ENCODE measurements around the gene NFE2. TPM values are rescaled to one million over a fixed set of nuclear protein-coding genes. Genes with fewer than 3 reads are reported as not detected.

The NFE2 gene
- total RNA-seq, 4 donors from 2014 or later: not detected

DNA sequence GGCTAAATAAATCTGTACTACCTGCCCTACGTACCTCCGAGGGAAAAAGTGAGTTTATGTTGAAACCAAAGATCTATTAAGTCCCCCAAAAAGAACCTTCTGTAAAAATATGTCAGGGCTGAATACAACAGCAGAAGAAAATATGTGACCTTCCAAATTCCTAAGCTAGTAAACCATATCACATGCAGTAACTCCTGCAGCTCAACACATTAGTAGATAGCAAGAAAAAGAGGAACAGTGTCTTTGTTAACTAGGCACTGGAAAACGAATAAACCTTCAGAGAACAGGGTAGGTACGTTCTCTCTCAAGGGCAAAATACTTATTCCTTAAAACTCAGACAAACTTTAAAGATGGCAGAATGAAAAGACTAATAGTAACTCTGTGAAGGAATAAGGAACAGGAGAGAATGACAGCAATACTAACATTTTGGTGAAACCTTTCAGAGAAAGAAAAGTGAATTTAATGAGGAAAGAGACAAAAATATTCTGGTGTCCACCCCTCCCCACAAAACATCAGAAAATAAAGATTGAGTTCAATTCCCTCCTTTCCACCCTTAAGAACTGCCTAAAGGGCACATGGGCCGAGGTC lies 38.9 kb downstream of the NFE2 start:
- H3K27me3 ChIP-seq: no peaks in the 10 kb centered on the region
- DNase-seq (ENCODE audit: low spot score in 2 of 2): no peak
- peaks cover 0 to 7% (median 0%) of the 10 kb centered on the region in 3 donors for H3K36me3 ChIP-seq
- WGBS, 2 donors: 28 to 34% methylated on average over 5 of the region's 5 CpGs
- H3K4me3 ChIP-seq: no peak overlapping the region
- H3K4me1 ChIP-seq: peaks cover 0 to 70% (median 36%) of the 10 kb centered on the region in 4 donors
- TF ChIP-seq EP300 (IDR thresholded peaks at IDR 0.05) (no peak), POLR2A (IDR thresholded peaks at IDR 0.05) (no peak)
- TF ChIP-seq, protein P1, sequence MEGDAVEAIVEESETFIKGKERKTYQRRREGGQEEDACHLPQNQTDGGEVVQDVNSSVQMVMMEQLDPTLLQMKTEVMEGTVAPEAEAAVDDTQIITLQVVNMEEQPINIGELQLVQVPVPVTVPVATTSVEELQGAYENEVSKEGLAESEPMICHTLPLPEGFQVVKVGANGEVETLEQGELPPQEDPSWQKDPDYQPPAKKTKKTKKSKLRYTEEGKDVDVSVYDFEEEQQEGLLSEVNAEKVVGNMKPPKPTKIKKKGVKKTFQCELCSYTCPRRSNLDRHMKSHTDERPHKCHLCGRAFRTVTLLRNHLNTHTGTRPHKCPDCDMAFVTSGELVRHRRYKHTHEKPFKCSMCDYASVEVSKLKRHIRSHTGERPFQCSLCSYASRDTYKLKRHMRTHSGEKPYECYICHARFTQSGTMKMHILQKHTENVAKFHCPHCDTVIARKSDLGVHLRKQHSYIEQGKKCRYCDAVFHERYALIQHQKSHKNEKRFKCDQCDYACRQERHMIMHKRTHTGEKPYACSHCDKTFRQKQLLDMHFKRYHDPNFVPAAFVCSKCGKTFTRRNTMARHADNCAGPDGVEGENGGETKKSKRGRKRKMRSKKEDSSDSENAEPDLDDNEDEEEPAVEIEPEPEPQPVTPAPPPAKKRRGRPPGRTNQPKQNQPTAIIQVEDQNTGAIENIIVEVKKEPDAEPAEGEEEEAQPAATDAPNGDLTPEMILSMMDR (IDR thresholded peaks at IDR 0.05): no peak
- H3K9me3 ChIP-seq: no peaks in the 10 kb centered on the region
- H3K27ac ChIP-seq: peak overlapping the region in 2 of 4 donors; percentile 44 to 71

DNA sequence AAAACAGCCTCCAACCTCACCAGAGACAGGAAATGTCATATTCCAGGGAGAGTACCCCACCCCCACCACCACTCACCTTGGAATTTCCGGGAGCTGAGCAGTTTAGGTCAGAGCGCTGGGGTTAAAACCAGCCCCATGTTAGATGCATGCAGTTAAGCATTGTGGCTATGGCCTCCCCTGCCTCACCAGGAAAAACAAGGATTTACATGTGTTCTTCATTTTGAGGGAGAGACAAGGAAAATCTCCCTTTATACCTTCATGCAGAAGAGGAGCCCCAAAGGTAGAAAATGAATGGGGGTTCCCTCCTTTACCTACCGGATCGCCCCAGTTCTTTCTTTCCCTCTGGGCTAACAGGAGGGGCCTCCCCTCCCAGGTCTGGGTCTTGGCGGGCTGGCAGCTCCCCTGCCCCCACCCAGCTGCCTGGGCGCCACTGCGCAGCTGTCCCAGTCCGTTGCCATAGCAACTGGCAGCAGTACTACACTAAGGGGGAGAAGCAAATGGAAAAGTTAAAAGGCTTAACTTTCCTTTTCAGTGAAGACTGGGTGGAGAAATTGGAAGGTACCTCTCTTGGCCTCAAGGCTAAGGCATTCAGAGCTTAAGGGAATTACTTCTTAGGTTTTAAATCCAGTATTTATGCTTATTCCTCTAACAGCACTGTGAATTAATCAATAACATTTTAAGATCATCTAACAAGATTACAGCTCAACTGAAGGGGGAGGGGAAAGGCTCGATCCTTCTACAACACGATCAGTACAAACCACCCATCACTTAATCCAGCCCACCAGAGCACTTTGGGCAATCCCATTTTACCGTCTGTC lies 41.4 kb downstream of the NFE2 start:
- Histone ChIP-seq H3K27ac (peak overlapping the region; percentile 57 to 88 (median 72)), H3K36me3 (peaks cover 0 to 25% (median 0%) of the 10 kb centered on the region in 3 donors), H3K4me1 (peaks cover 0 to 70% (median 36%) of the 10 kb centered on the region in 4 donors), H3K4me3 (peak overlapping the region; percentile 2 to 47 (median 26)), H3K9me3 (no peaks in the 10 kb centered on the region), H3K27me3 (no peaks in the 10 kb centered on the region)
- 2 to 4% methylated on average over 11 of the region's 11 CpGs for WGBS, 2 donors
- TF ChIP-seq, protein P1 (IDR thresholded peaks at IDR 0.05): peak in 1 of 5 experiments; percentile 9
- TF ChIP-seq POLR2A (IDR thresholded peaks at IDR 0.05) (no peak), EP300 (IDR thresholded peaks at IDR 0.05) (peak in 1 of 2 donors; percentile 74)
- peak; percentile 47 to 68 for DNase-seq (ENCODE audit: low spot score in 2 of 2)

DNA sequence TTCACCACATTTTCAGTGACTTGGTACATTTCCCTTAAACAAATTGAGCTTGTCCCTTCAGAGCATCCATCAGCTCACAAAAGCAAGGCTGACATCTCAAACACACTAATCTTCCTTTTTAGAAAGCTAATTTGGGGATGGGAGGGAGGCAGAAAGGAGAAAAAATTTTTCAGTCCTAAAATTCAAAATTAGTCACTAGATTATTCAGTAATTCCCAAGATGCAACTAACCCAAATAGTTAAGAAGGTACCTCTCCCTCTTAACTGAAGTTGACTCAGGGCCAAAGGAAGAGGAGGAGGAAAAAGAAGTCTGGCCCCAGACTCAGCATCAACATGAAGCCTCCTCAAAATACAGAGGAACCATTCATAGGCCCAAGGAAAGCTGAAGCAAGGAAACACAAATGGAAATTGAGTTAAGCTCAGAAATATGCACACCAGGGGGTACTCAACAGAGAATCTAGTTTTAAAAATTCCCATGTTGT lies 42.6 kb downstream of the NFE2 start:
- peaks cover 0 to 32% (median 0%) of the 10 kb centered on the region in 3 donors for H3K36me3 ChIP-seq
- peaks cover 0 to 70% (median 36%) of the 10 kb centered on the region in 4 donors for H3K4me1 ChIP-seq
- TF ChIP-seq, protein P1 (IDR thresholded peaks at IDR 0.05): no peak
- peak in 1 of 2 donors; percentile 9 for TF ChIP-seq EP300 (IDR thresholded peaks at IDR 0.05)
- no peaks in the 10 kb centered on the region for H3K27me3 ChIP-seq
- H3K4me3 ChIP-seq: no peak overlapping the region
- no peak for DNase-seq (ENCODE audit: low spot score in 2 of 2)
- peak overlapping the region; percentile 31 to 88 (median 71) for H3K27ac ChIP-seq
- H3K9me3 ChIP-seq: no peaks in the 10 kb centered on the region

DNA sequence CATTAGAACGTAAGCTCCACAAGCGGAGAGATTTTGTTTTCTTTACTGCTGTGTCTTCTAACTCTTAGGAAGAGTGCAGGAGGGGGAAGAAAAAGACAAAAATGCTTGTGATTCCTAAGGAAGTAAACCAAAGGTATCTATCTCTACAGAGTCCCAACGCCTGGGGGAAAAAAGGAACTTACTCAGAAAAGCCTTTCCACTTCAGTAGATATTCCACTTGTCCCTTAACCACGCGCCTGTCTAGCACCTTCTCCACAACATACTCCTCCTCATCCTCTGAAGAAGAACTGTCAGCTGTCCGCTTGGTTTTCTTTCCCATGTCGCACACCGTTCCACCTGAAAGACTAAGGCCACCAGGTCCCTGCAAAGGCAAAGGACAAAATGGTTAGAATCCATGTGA lies 43.5 kb downstream of the NFE2 start:
- Histone ChIP-seq H3K4me3 (no peak overlapping the region), H3K4me1 (peaks cover 0 to 62% (median 33%) of the 10 kb centered on the region in 4 donors), H3K36me3 (peaks cover 0 to 36% (median 0%) of the 10 kb centered on the region in 3 donors), H3K27me3 (no peaks in the 10 kb centered on the region), H3K27ac (peak overlapping the region in 3 of 4 donors; percentile 31 to 88 (median 85)), H3K9me3 (no peaks in the 10 kb centered on the region)
- TF ChIP-seq EP300 (IDR thresholded peaks at IDR 0.05): no peak
- no peak for TF ChIP-seq POLR2A (IDR thresholded peaks at IDR 0.05)
- no peak for DNase-seq (ENCODE audit: low spot score in 2 of 2)
- 78% methylated on average over 8 of the region's 8 CpGs for WGBS, 2 donors

DNA sequence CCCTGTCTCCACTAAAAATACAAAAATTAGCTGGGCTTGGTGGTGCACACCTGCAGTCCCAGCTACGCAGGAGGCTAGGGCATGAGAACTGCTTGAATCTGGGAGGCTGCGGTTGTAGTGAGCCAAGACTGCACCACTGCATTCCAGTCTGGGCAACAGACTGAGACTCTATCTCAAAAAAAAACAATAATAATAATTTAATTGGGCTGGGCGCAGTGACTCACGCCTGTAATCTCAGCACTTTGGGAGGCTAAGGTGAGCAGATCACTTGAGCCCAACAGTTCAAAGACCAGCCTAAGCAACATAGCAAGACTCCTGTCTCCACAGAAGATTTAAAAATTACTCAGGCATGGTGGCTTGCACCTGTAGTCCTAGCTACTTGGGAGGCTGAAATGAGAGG lies 47.6 kb downstream of the NFE2 start:
- Histone ChIP-seq H3K36me3 (peaks cover 0 to 58% (median 0%) of the 10 kb centered on the region in 3 donors), H3K4me1 (peaks cover 0 to 26% (median 5%) of the 10 kb centered on the region in 4 donors), H3K9me3 (no peaks in the 10 kb centered on the region), H3K27ac (no peak overlapping the region), H3K27me3 (no peaks in the 10 kb centered on the region), H3K4me3 (no peak overlapping the region)
- WGBS, 2 donors: 93 to 95% methylated on average over 4 of the region's 4 CpGs
- TF ChIP-seq, protein P1 (IDR thresholded peaks at IDR 0.05): no peak
- no peak for TF ChIP-seq EP300 (IDR thresholded peaks at IDR 0.05)
- TF ChIP-seq POLR2A (IDR thresholded peaks at IDR 0.05): no peak
- DNase-seq (ENCODE audit: low spot score in 2 of 2): no peak

All from tibial nerve (tissue), 4 donors.